ENCODE results near the gene ABTB1. TPM values are rescaled to one million over a fixed set of nuclear protein-coding genes. Genes with fewer than 3 reads are reported as not detected.

Gene ABTB1
- total and polyA plus RNA-seq, 4 donors, result 28.7 to 263 (median 62.6) TPM

DNA sequence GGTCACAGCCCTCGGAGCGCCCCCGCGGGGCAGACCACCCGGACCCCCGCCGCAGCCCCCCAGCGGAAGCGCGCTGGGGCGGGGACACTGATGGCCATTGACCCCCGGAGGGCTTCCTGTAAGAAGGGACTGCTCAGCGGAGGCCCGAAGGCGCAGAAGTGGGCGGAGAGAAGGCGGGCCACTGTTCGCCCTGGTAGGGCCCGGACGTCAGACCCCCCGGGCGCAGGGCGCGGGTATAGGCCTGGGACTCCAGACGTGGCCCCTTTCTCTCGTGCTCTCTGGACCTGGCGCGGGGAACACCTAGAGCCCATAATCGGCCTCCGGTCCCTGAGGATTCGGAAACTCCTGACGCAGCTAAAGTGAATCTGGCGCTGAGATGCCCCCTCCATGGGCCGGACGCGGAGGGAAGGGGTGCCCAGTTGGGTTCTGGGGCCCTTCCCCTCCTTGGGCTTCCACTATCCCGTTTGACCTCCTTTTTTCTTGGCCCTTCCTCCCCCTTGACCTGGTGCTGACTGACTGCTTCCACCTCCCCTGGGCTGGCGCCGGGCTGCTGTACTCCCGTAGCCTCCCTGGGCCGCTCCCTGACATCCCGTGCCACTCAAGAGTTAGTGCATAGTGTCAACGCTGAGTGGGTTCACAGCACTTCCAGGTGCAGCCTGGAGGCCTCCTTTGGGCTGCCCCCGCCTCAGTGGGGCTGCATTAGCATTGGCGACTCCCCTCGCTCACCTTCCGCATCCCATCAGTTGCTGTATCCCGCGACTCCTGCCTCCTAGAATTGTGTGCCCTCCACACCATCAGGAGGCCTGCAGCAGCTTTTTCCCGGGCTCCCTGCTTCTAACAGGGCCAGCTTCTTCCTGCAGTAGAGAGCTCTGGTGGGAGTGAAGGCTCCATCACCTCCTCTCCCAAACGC lies 694 bp downstream of the ABTB1 start:
- H3K36me3 ChIP-seq (ENCODE audit: control insufficient read depth in 1 of 2, insufficient read depth in 2 of 2, low read length in 1 of 2), result no peaks in the 10 kb centered on the region
- intact Hi-C loops (cut with DNase I), result loop anchor here in 1 of 2 donors (10.0 kb wide), 1 partner anchor 381 kb away; the partner anchor contains the start of gene SEC61A1

GRCh38 chr3:127674101-127674721 lies 1.5 kb downstream of the ABTB1 start:
- no peaks in the 10 kb centered on the region for H3K9me3 ChIP-seq (ENCODE audit: control insufficient read depth, low read length)
- DNase-seq (peak; percentile 42 to 69), ATAC-seq (ENCODE audit: low FRiP score) (no peak)
- no peaks in the 10 kb centered on the region for H3K4me1 ChIP-seq (ENCODE audit: control insufficient read depth in 1 of 2, insufficient read depth in 2 of 2, low read length in 2 of 2)
- H3K27ac ChIP-seq (ENCODE audit: low read depth in 1 of 2, low read length in 2 of 2), result no peak overlapping the region
- no peaks in the 10 kb centered on the region for H3K36me3 ChIP-seq (ENCODE audit: control insufficient read depth in 1 of 2, insufficient read depth in 2 of 2, low read length in 1 of 2)
- intact Hi-C loops (cut with DNase I), result loop anchor here in 1 of 2 donors (10.0 kb wide), 1 partner anchor 381 kb away; the partner anchor contains the start of gene SEC61A1
- no peaks in the 10 kb centered on the region for H3K27me3 ChIP-seq (ENCODE audit: control insufficient read depth in 1 of 2, insufficient read depth in 2 of 2, low read length in 1 of 2)
- H3K4me3 ChIP-seq (ENCODE audit: low read length in 2 of 2), result no peak overlapping the region
- 82 to 83% methylated on average over 17 of the region's 17 CpGs for WGBS, 2 donors

More for the DNA sequence above, 694 bp downstream of the ABTB1 start:
- peak overlapping the region; percentile 81 to 88 for H3K4me3 ChIP-seq (ENCODE audit: low read length in 2 of 2)
- no peaks in the 10 kb centered on the region for H3K27me3 ChIP-seq (ENCODE audit: control insufficient read depth in 1 of 2, insufficient read depth in 2 of 2, low read length in 1 of 2)
- H3K4me1 ChIP-seq (ENCODE audit: control insufficient read depth in 1 of 2, insufficient read depth in 2 of 2, low read length in 2 of 2), result no peaks in the 10 kb centered on the region
- DNase-seq, result peak; percentile 84 to 89
- peak; percentile 42 for ATAC-seq (ENCODE audit: low FRiP score)
- no peaks in the 10 kb centered on the region for H3K9me3 ChIP-seq (ENCODE audit: control insufficient read depth, low read length)
- H3K27ac ChIP-seq (ENCODE audit: low read depth in 1 of 2, low read length in 2 of 2), result peak overlapping the region in 1 of 2 donors; percentile 50
- 9% methylated on average over 47 to 51 of the region's 51 CpGs for WGBS, 2 donors

- ATAC-seq (ENCODE audit: low FRiP score) (no peak), DNase-seq (peak; percentile 35 to 61)
- H3K36me3 ChIP-seq (ENCODE audit: control insufficient read depth in 1 of 2, insufficient read depth in 2 of 2, low read length in 1 of 2), result no peaks in the 10 kb centered on the region
- H3K27me3 ChIP-seq (ENCODE audit: control insufficient read depth in 1 of 2, insufficient read depth in 2 of 2, low read length in 1 of 2), result no peaks in the 10 kb centered on the region
- H3K4me3 ChIP-seq (ENCODE audit: low read length in 2 of 2), result no peak overlapping the region
- intact Hi-C loops (cut with DNase I), result loop anchor here in 1 of 2 donors (10.0 kb wide), 1 partner anchor 380 kb away; the partner anchor contains the start of gene SEC61A1
- WGBS, 2 donors, result 84 to 89% methylated on average over 8 of the region's 8 CpGs
- H3K27ac ChIP-seq (ENCODE audit: low read depth in 1 of 2, low read length in 2 of 2), result no peak overlapping the region
- no peaks in the 10 kb centered on the region for H3K4me1 ChIP-seq (ENCODE audit: control insufficient read depth in 1 of 2, insufficient read depth in 2 of 2, low read length in 2 of 2)
- H3K9me3 ChIP-seq (ENCODE audit: control insufficient read depth, low read length), result no peaks in the 10 kb centered on the region
Measured at GRCh38 chr3:127674790-127675189, 2.0 kb downstream of the ABTB1 start.

- ATAC-seq (ENCODE audit: low FRiP score) (no peak), DNase-seq (peak; percentile 41 to 69)
- no peaks in the 10 kb centered on the region for H3K9me3 ChIP-seq (ENCODE audit: control insufficient read depth, low read length)
- H3K27me3 ChIP-seq (ENCODE audit: control insufficient read depth in 1 of 2, insufficient read depth in 2 of 2, low read length in 1 of 2), result no peaks in the 10 kb centered on the region
- intact Hi-C loops (cut with DNase I), result loop anchor here in 1 of 2 donors (10.0 kb wide), 1 partner anchor 379 kb away; the partner anchor contains the start of gene SEC61A1
- no peak overlapping the region for H3K27ac ChIP-seq (ENCODE audit: low read depth in 1 of 2, low read length in 2 of 2)
- no peaks in the 10 kb centered on the region for H3K4me1 ChIP-seq (ENCODE audit: control insufficient read depth in 1 of 2, insufficient read depth in 2 of 2, low read length in 2 of 2)
- H3K4me3 ChIP-seq (ENCODE audit: low read length in 2 of 2), result no peak overlapping the region
- 87 to 88% methylated on average over 24 to 29 of the region's 29 CpGs for WGBS, 2 donors
- H3K36me3 ChIP-seq (ENCODE audit: control insufficient read depth in 1 of 2, insufficient read depth in 2 of 2, low read length in 1 of 2), result no peaks in the 10 kb centered on the region
Measured at GRCh38 chr3:127675651-127676391, 3.1 kb downstream of the ABTB1 start.

GRCh38 chr3:127676456-127676855 lies 3.7 kb downstream of the ABTB1 start:
- DNase-seq (peak; percentile 27 to 56), ATAC-seq (ENCODE audit: low FRiP score) (no peak)
- Histone ChIP-seq H3K27me3 (ENCODE audit: control insufficient read depth in 1 of 2, insufficient read depth in 2 of 2, low read length in 1 of 2) (no peaks in the 10 kb centered on the region), H3K9me3 (ENCODE audit: control insufficient read depth, low read length) (no peaks in the 10 kb centered on the region), H3K27ac (ENCODE audit: low read depth in 1 of 2, low read length in 2 of 2) (no peak overlapping the region), H3K36me3 (ENCODE audit: control insufficient read depth in 1 of 2, insufficient read depth in 2 of 2, low read length in 1 of 2) (no peaks in the 10 kb centered on the region), H3K4me3 (ENCODE audit: low read length in 2 of 2) (no peak overlapping the region), H3K4me1 (ENCODE audit: control insufficient read depth in 1 of 2, insufficient read depth in 2 of 2, low read length in 2 of 2) (no peaks in the 10 kb centered on the region)
- WGBS, 2 donors, result 78 to 80% methylated on average over 4 of the region's 4 CpGs
- intact Hi-C loops (cut with DNase I), result loop anchor here in 1 of 2 donors (10.0 kb wide), 1 partner anchor 378 kb away; the partner anchor contains the start of gene SEC61A1

DNA sequence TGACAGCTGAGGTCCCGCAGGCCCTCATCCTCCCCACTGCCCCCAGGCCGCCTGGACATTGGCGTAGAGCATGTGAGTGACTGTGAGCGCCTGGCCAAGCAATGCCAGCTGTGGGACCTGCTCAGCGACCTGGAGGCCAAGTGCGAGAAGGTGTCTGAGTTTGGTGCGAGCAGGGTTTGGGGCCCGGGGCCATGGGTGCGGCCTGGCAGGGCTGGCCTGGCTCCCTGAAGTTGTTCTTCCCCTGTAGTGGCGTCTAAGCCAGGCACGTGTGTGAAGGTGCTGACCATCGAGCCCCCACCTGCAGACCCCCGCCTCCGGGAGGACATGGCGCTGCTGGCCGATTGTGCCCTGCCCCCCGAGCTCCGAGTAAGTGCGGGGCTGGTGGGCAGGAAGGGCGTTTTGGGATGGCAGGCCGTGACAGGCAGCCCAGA lies 4.2 kb downstream of the ABTB1 start:
- no peaks in the 10 kb centered on the region for H3K9me3 ChIP-seq (ENCODE audit: control insufficient read depth, low read length)
- 90 to 91% methylated on average over 21 of the region's 21 CpGs for WGBS, 2 donors
- intact Hi-C loops (cut with DNase I), result loop anchor here in 1 of 2 donors (10.0 kb wide), 1 partner anchor 378 kb away; the partner anchor contains the start of gene SEC61A1
- DNase-seq (peak; percentile 38 to 61), ATAC-seq (ENCODE audit: low FRiP score) (no peak)
- H3K4me1 ChIP-seq (ENCODE audit: control insufficient read depth in 1 of 2, insufficient read depth in 2 of 2, low read length in 2 of 2), result no peaks in the 10 kb centered on the region
- no peak overlapping the region for H3K4me3 ChIP-seq (ENCODE audit: low read length in 2 of 2)
- H3K36me3 ChIP-seq (ENCODE audit: control insufficient read depth in 1 of 2, insufficient read depth in 2 of 2, low read length in 1 of 2), result no peaks in the 10 kb centered on the region
- no peak overlapping the region for H3K27ac ChIP-seq (ENCODE audit: low read depth in 1 of 2, low read length in 2 of 2)
- no peaks in the 10 kb centered on the region for H3K27me3 ChIP-seq (ENCODE audit: control insufficient read depth in 1 of 2, insufficient read depth in 2 of 2, low read length in 1 of 2)

DNA sequence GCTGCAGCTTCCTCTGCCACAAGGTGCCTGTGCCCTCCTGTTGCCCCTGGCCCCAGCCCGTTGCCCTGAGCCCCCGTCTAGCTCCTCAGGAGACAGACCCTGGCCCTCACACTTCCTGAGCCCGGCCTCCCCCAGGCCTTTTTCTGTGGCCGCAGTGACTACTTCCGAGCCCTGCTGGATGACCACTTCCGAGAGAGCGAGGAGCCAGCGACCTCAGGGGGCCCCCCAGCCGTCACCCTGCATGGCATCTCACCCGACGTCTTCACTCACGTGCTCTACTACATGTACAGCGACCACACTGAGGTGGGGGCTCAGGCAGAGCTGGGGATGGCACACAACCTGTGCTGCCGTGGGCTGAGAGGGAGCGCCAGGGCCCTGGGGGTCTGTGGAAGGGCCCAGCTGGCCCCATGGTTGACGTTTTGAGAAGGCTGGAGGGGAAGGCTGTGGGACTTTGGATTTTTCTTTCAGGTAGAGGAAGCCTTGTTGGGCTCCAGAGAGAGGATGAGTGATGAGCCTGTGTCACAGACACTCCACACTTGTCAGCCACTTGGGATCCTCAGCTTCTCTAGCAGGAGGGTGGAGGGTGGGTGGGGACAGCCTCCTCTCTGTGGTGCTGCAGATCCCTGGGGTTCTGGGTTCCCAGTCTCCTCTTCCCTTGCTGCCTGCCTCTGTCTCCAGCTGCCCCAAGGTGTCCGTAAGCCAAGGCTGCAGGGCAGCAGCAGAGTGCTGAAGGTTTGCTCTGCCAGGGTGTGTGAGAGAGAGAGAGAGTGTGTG lies 5.0 kb downstream of the ABTB1 start:
- Histone ChIP-seq H3K27me3 (ENCODE audit: control insufficient read depth in 1 of 2, insufficient read depth in 2 of 2, low read length in 1 of 2) (no peaks in the 10 kb centered on the region), H3K9me3 (ENCODE audit: control insufficient read depth, low read length) (no peaks in the 10 kb centered on the region), H3K4me1 (ENCODE audit: control insufficient read depth in 1 of 2, insufficient read depth in 2 of 2, low read length in 2 of 2) (no peaks in the 10 kb centered on the region), H3K36me3 (ENCODE audit: control insufficient read depth in 1 of 2, insufficient read depth in 2 of 2, low read length in 1 of 2) (no peaks in the 10 kb centered on the region), H3K27ac (ENCODE audit: low read depth in 1 of 2, low read length in 2 of 2) (no peak overlapping the region), H3K4me3 (ENCODE audit: low read length in 2 of 2) (no peak overlapping the region)
- DNase-seq, result peak; percentile 33 to 74
- intact Hi-C loops (cut with DNase I), result loop anchor here in 1 of 2 donors (10.0 kb wide), 1 partner anchor 377 kb away; the partner anchor contains the start of gene SEC61A1
- ATAC-seq (ENCODE audit: low FRiP score), result no peak
- 82 to 88% methylated on average over 17 of the region's 17 CpGs for WGBS, 2 donors

Data from aorta (tissue), 5 donors.